Testis (tissue), 3 donors: ENCODE measurements around the gene BAZ1A. TPM values are rescaled to one million over a fixed set of nuclear protein-coding genes. Genes with fewer than 3 reads are reported as not detected.
"Not testable (repeated sequence)": the region's sequence is repeated elsewhere in the genome, so short reads cannot be mapped to it uniquely, and the experiment has no call there.

Experiments
- DNase-seq: peaks from one replicate; pipeline ENCODE4 v3.0.0-alpha.2; 2019
- H3K27ac ChIP-seq, 2 donors: fragments of 200-600 bp; sonication (generic); one replicate each; pipeline ENCODE4 v1.5.1; 2019
- H3K27me3 ChIP-seq: fragments of 200-600 bp; sonication (generic); one replicate; pipeline ENCODE4 v1.5.1; 2019
- H3K36me3 ChIP-seq: fragments of 200-600 bp; sonication (generic); one replicate; pipeline ENCODE4 v1.5.1; 2017; ENCODE audit warnings: low read depth; ENCODE audit errors: missing control alignments
- H3K4me1 ChIP-seq: fragments of 200-600 bp; sonication (generic); one replicate; pipeline ENCODE4 v1.5.1; 2019
- H3K4me3 ChIP-seq, 2 donors: fragments of 200-600 bp; sonication (generic); one replicate each; pipeline ENCODE4 v1.5.1; 2017 to 2019
- H3K9me3 ChIP-seq: fragments of 200-600 bp; sonication (generic); one replicate; pipeline ENCODE4 v1.5.1; 2017
- CTCF ChIP-seq, 3 experiments: fragments of 450-650 bp in 2 of 3; fragments of 200-600 bp in 1 of 3; sonication (generic) in 1 of 3; IDR thresholded peaks; one replicate each; pipeline ENCODE4 v1.5.1; 2016 to 2019; ENCODE audit warnings: antibody characterized with exemption in 3 of 3, mild to moderate bottlenecking in 2 of 3, moderate library complexity in 1 of 3
- POLR2A ChIP-seq: fragments of 450-650 bp; IDR thresholded peaks from one replicate; pipeline ENCODE4 v1.6.1; 2017; ENCODE audit warnings: antibody characterized with exemption, mild to moderate bottlenecking, moderate library complexity
- WGBS, 2 donors: methylation state at CpG; one replicate each; pipeline ENCODE4 v1.1.5; 2018; 5-methylcytosine and 5-hydroxymethylcytosine counted together
- intact Hi-C: fragments of 100-400 bp; cut with DNase I; formaldehyde crosslinking; loops from one replicate; pipeline ENCODE4 v1.15.1; 2023; ENCODE audit warnings: low total_unique reads
- polyA plus RNA-seq: library from polyadenylated mRNA; stranded (reverse); fragments of 350-450 nt; fragmentation: Illumina TruSeq; extraction: RNeasy Lipid Tissue Mini Kit (QIAGEN cat#74804); gene quantifications from one replicate; pipeline ENCODE4 v1.2.3, GENCODE V29; 2014; ENCODE audit warnings: low read depth, low replicate concordance; ENCODE audit not compliant: insufficient read depth
- total RNA-seq, 2 donors: library from RNA; depleted of rRNA; stranded (reverse); fragments of >200 nt; gene quantifications; one replicate each; pipeline ENCODE4 v1.2.3, GENCODE V29; 2016

The BAZ1A gene
- total and polyA plus RNA-seq, 3 donors from 2014 or later: 33.9 to 78.2 (median 63.1) TPM

GRCh38 chr14:34817768-34818167 is 57.4 kb downstream of the BAZ1A start:
- 89 to 96% methylated on average over 2 of the region's 2 CpGs for WGBS, 2 donors
- intact Hi-C loops: no loop called here
- no peak for DNase-seq
- Histone ChIP-seq H3K36me3 (no peaks in the 10 kb centered on the region), H3K27ac (no peak overlapping the region), H3K9me3 (no peaks in the 10 kb centered on the region), H3K27me3 (no peaks in the 10 kb centered on the region), H3K4me1 (no peaks in the 10 kb centered on the region), H3K4me3 (no peak overlapping the region)
- TF ChIP-seq CTCF (IDR thresholded peaks at IDR 0.05) (no peak), POLR2A (no peak)

GRCh38 chr14:34810028-34810427 is 65.1 kb downstream of the BAZ1A start:
- H3K9me3 ChIP-seq: no peaks in the 10 kb centered on the region
- WGBS, 2 donors: 35 to 67% methylated on average over 2 of the region's 2 CpGs
- TF ChIP-seq POLR2A (no peak), CTCF (IDR thresholded peaks at IDR 0.05) (no peak)
- no peak overlapping the region for H3K27ac ChIP-seq
- intact Hi-C loops: no loop called here
- no peak for DNase-seq
- no peaks in the 10 kb centered on the region for H3K36me3 ChIP-seq
- no peak overlapping the region for H3K4me3 ChIP-seq
- no peaks in the 10 kb centered on the region for H3K27me3 ChIP-seq
- no peaks in the 10 kb centered on the region for H3K4me1 ChIP-seq

- intact Hi-C loops: no loop called here
- H3K36me3 ChIP-seq: no peaks in the 10 kb centered on the region
- H3K4me1 ChIP-seq: no peaks in the 10 kb centered on the region
- H3K27me3 ChIP-seq: no peaks in the 10 kb centered on the region
- no peaks in the 10 kb centered on the region for H3K9me3 ChIP-seq
- TF ChIP-seq CTCF (IDR thresholded peaks at IDR 0.05) (no peak), POLR2A (no peak)
- WGBS, 2 donors: 54 to 80% methylated on average over 3 of the region's 3 CpGs
- DNase-seq: no peak
- H3K27ac ChIP-seq: no peak overlapping the region
- no peak overlapping the region for H3K4me3 ChIP-seq
Measured at GRCh38 chr14:34806257-34806656, 68.9 kb downstream of the BAZ1A start.

GRCh38 chr14:34804933-34805332 is 70.2 kb downstream of the BAZ1A start:
- WGBS, 2 donors: 92 to 100% methylated on average over 3 of the region's 3 CpGs
- intact Hi-C loops: no loop called here
- no peaks in the 10 kb centered on the region for H3K27me3 ChIP-seq
- no peaks in the 10 kb centered on the region for H3K4me1 ChIP-seq
- no peak for DNase-seq
- no peak for TF ChIP-seq CTCF (IDR thresholded peaks at IDR 0.05)
- no peak for TF ChIP-seq POLR2A
- H3K27ac ChIP-seq: no peak overlapping the region
- no peak overlapping the region for H3K4me3 ChIP-seq
- H3K9me3 ChIP-seq: no peaks in the 10 kb centered on the region
- H3K36me3 ChIP-seq: peaks cover 4% of the 10 kb centered on the region

- WGBS, 2 donors: 93 to 94% methylated on average over 2 of the region's 2 CpGs
- intact Hi-C loops, H3K36me3 ChIP-seq, H3K27me3 ChIP-seq, H3K4me1 ChIP-seq, H3K27ac ChIP-seq, DNase-seq, H3K9me3 ChIP-seq, H3K4me3 ChIP-seq: not testable (repeated sequence)
Measured at GRCh38 chr14:34798861-34799260, 76.3 kb downstream of the BAZ1A start.
